Gastrocnemius medialis (tissue), 4 donors: Measurements from ENCODE around the gene LTBP1. TPM values are rescaled to one million over a fixed set of nuclear protein-coding genes. Genes with fewer than 3 reads are reported as not detected.

Experiments
- ATAC-seq, 2 donors: fragments of 150-250 bp; one replicate each; pipeline ENCODE4 v1.9.1; 2016
- DNase-seq, 2 donors: peaks; one replicate each; pipeline ENCODE4 v3.0.0-alpha.2; 2019
- H3K27ac ChIP-seq, 4 donors: fragments of 200-600 bp; sonication (generic); 1 replicate in 1 of 4; 2 replicates in 3 of 4; pipeline ENCODE4 v1.5.1; 2016 to 2018; ENCODE audit warnings: mild to moderate bottlenecking in 2 of 4, moderate library complexity in 1 of 4
- H3K27me3 ChIP-seq, 3 donors: fragments of 200-600 bp; sonication (generic) in 2 of 3; 1 replicate in 1 of 3; 2 replicates in 2 of 3; pipeline versions ENCODE4 v1.5.1 to v1.6.0; 2016 to 2019; ENCODE audit warnings: mild to moderate bottlenecking in 1 of 3, moderate library complexity in 1 of 3
- H3K36me3 ChIP-seq, 2 donors: fragments of 200-600 bp; sonication (generic) in 1 of 2; one replicate each; pipeline ENCODE4 v1.5.1; 2017 to 2018
- H3K4me1 ChIP-seq, 2 donors: fragments of 200-600 bp; sonication (generic) in 1 of 2; one replicate each; pipeline ENCODE4 v1.5.1; 2016 to 2017; ENCODE audit warnings: mild to moderate bottlenecking in 2 of 2
- H3K4me3 ChIP-seq, 4 donors: fragments of 200-600 bp; sonication (generic) in 3 of 4; 1 replicate in 1 of 4; 2 replicates in 3 of 4; pipeline ENCODE4 v1.5.1; 2016 to 2019; ENCODE audit warnings: mild to moderate bottlenecking in 2 of 4
- H3K9me3 ChIP-seq, 3 donors: fragments of 200-600 bp; sonication (generic) in 2 of 3; 1 replicate in 1 of 3; 2 replicates in 2 of 3; pipeline ENCODE4 v1.5.1; 2016 to 2019
- CTCF ChIP-seq, 5 experiments: fragments of 450-650 bp in 3 of 5; fragments of 200-600 bp in 2 of 5; sonication (generic) in 2 of 5; IDR thresholded peaks in 4 of 5; conservative IDR thresholded peaks in 1 of 5; 1 replicate in 4 of 5; 2 replicates in 1 of 5; pipeline ENCODE4 v1.5.1; 2016 to 2019; ENCODE audit warnings: antibody characterized with exemption in 5 of 5, mild to moderate bottlenecking in 3 of 5, moderate library complexity in 3 of 5
- POLR2A ChIP-seq, 2 donors: fragments of 450-650 bp; IDR thresholded peaks; one replicate each; pipeline ENCODE4 v1.6.1; 2017; ENCODE audit warnings: antibody characterized with exemption in 2 of 2, mild to moderate bottlenecking in 2 of 2, moderate library complexity in 2 of 2
- in situ Hi-C, 4 donors: fragments of 200-750 bp; cut with MboI; loops; one replicate each; pipeline versions ENCODE4 v1.15.0 to v1.8.0; 2017; ENCODE audit warnings: low sequenced_read_pairs in 4 of 4
- intact Hi-C: fragments of 100-400 bp; cut with DNase I; formaldehyde crosslinking; loops from one replicate; pipeline ENCODE4 v1.15.1; 2023; ENCODE audit warnings: low total_unique reads
- total RNA-seq, 4 donors: library from RNA; depleted of rRNA; stranded (reverse); fragments of >200 nt; gene quantifications; one replicate each; pipeline versions ENCODE4 v1.1.0 to v1.2.3, GENCODE V29; 2016

LTBP1 gene
- total RNA-seq, 4 donors from 2014 or later = 8.0 to 42.8 (median 18.4) TPM

GRCh38 chr2:32925283-32925815, 21.4 kb upstream of the LTBP1 start:
- H3K27ac ChIP-seq = no peak overlapping the region
- no peak for ATAC-seq
- no peaks in the 10 kb centered on the region for H3K36me3 ChIP-seq
- DNase-seq = no peak
- TF ChIP-seq POLR2A (IDR thresholded peaks at IDR 0.05) (no peak), CTCF (IDR thresholded peaks at IDR 0.05 in 4 of 5, conservative IDR thresholded peaks at IDR 0.05 in 1 of 5) (no peak)
- H3K4me3 ChIP-seq = no peak overlapping the region
- H3K27me3 ChIP-seq = no peaks in the 10 kb centered on the region
- in situ Hi-C loops = no loop called here
- intact Hi-C loops = no loop called here
- H3K9me3 ChIP-seq = no peaks in the 10 kb centered on the region
- H3K4me1 ChIP-seq = no peaks in the 10 kb centered on the region

GRCh38 chr2:32925976-32926707, 20.6 kb upstream of the LTBP1 start:
- no peak for ATAC-seq
- Histone ChIP-seq H3K36me3 (no peaks in the 10 kb centered on the region), H3K27me3 (no peaks in the 10 kb centered on the region), H3K4me3 (no peak overlapping the region), H3K27ac (no peak overlapping the region), H3K4me1 (no peaks in the 10 kb centered on the region), H3K9me3 (no peaks in the 10 kb centered on the region)
- intact Hi-C loops (no loop called here), in situ Hi-C loops (no loop called here)
- no peak for DNase-seq
- TF ChIP-seq CTCF (IDR thresholded peaks at IDR 0.05 in 4 of 5, conservative IDR thresholded peaks at IDR 0.05 in 1 of 5) = no peak
- no peak for TF ChIP-seq POLR2A (IDR thresholded peaks at IDR 0.05)

GRCh38 chr2:32926708-32927084, 20.1 kb upstream of the LTBP1 start:
- no peaks in the 10 kb centered on the region for H3K27me3 ChIP-seq
- H3K27ac ChIP-seq = no peak overlapping the region
- H3K4me3 ChIP-seq = no peak overlapping the region
- no peaks in the 10 kb centered on the region for H3K9me3 ChIP-seq
- H3K36me3 ChIP-seq = no peaks in the 10 kb centered on the region
- DNase-seq (no peak), ATAC-seq (no peak)
- H3K4me1 ChIP-seq = no peaks in the 10 kb centered on the region
- TF ChIP-seq POLR2A (IDR thresholded peaks at IDR 0.05) (no peak), CTCF (IDR thresholded peaks at IDR 0.05 in 4 of 5, conservative IDR thresholded peaks at IDR 0.05 in 1 of 5) (no peak)
- in situ Hi-C loops (no loop called here), intact Hi-C loops (no loop called here)

GRCh38 chr2:32930436-32930835, 16.3 kb upstream of the LTBP1 start:
- in situ Hi-C loops (no loop called here), intact Hi-C loops (no loop called here)
- no peaks in the 10 kb centered on the region for H3K4me1 ChIP-seq
- no peak overlapping the region for H3K27ac ChIP-seq
- no peak overlapping the region for H3K4me3 ChIP-seq
- no peaks in the 10 kb centered on the region for H3K36me3 ChIP-seq
- no peaks in the 10 kb centered on the region for H3K9me3 ChIP-seq
- ATAC-seq = no peak
- H3K27me3 ChIP-seq = no peaks in the 10 kb centered on the region
- TF ChIP-seq CTCF (IDR thresholded peaks at IDR 0.05 in 4 of 5, conservative IDR thresholded peaks at IDR 0.05 in 1 of 5) (no peak), POLR2A (IDR thresholded peaks at IDR 0.05) (no peak)
- DNase-seq = no peak
